Measurements from ENCODE around the gene ST3GAL2.
"Not testable (repeated sequence)": the region's sequence is repeated elsewhere in the genome, so short reads cannot be mapped to it uniquely, and the experiment has no call there.

The ST3GAL2 gene

GRCh38 chr16:70421473-70422311, 17.2 kb downstream of the ST3GAL2 start:
- no peak overlapping the region for H3K27ac ChIP-seq (ENCODE audit: low read depth, low read length)

DNA sequence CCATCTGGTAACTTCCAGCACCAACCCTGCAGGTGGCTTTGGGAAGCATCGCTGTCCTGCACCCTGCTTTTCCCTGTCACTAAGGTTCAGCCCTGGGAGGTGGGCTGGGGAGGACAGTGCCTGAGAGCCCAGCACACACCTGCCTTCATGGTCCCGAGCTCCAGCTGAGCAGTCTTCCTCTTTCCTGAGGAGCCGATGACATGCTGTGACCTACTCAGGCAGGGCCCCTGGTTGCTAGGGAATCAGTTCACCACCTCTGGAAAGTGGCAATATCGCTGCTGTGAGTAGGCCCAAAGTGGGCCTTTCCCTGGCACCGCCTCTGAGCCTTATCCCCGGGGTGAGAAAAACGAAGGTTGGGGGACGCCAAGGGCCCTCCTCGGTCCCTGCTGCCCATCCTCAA, 17.9 kb downstream of the ST3GAL2 start:
- Histone ChIP-seq H3K27ac (ENCODE audit: low read depth, low read length) (no peak overlapping the region), H3K9me3 (ENCODE audit: control insufficient read depth, insufficient read depth, low read length) (no peaks in the 10 kb centered on the region), H3K4me1 (ENCODE audit: control insufficient read depth, insufficient read depth, low read length) (peaks cover 24% of the 10 kb centered on the region), H3K36me3 (ENCODE audit: control insufficient read depth, insufficient read depth, low read length) (peaks cover 10% of the 10 kb centered on the region; the same call in 1 of the 2 replicates), H3K27me3 (ENCODE audit: control insufficient read depth, insufficient read depth, low read length) (no peaks in the 10 kb centered on the region), H3K9ac (ENCODE audit: low read depth, low read length) (no peak overlapping the region), H3K4me3 (ENCODE audit: low read depth, low read length) (no peak overlapping the region)

More at GRCh38 chr16:70421473-70422311, 17.2 kb downstream of the ST3GAL2 start:
- H3K4me1 ChIP-seq (ENCODE audit: control insufficient read depth, insufficient read depth, low read length), result peaks cover 22% of the 10 kb centered on the region
- H3K27me3 ChIP-seq (ENCODE audit: control insufficient read depth, insufficient read depth, low read length), result no peaks in the 10 kb centered on the region
- H3K36me3 ChIP-seq (ENCODE audit: control insufficient read depth, insufficient read depth, low read length), result peaks cover 10% of the 10 kb centered on the region; the same call in 1 of the 2 replicates
- no peaks in the 10 kb centered on the region for H3K9me3 ChIP-seq (ENCODE audit: control insufficient read depth, insufficient read depth, low read length)
- H3K4me3 ChIP-seq (ENCODE audit: low read depth, low read length), result no peak overlapping the region
- no peak overlapping the region for H3K9ac ChIP-seq (ENCODE audit: low read depth, low read length)

DNA sequence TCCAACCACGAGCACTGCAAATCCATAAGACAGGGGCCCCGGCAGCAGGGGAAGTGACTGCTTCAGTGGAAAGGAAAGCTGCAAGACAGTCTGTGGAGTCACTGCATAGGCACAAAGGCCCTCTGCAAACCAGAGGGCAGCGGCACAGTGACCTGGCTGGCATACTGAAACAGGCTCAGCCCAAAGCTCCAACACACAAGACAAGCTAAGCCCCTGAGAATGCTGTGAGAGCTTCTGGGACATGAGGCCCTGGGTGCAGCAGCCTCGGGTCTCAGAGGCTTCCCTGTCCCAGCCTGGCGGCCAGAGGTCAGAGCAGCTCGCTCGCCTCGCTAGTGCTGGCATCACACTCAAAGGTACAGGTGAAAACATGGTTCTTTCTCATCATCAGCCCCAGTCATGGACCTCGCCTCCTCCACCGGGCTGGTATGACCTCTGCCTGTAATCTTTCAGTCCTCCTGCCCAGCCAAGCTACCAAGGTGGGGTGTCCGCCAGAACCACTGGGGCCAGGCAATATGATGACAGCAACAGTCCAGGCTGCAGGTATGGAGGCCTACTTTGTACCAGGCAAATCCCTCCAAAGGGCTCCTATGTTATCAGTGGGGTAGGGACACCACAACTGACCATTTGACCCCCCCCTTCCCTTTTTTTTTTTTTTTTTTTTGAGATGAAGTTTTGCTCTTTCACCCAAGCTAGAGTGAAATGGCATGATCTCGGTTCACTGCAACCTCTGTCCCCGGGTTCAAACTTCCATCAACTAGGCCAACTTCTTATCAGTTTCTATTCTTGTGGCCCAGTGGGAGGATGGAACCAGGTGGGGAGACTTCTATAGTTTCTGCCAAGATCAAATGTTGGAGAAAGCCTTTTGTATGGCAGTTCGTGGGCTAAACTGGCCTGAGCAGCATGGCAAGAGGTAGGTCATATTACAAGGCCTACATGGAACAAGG, 19.2 kb downstream of the ST3GAL2 start:
- Histone ChIP-seq H3K27me3 (ENCODE audit: control insufficient read depth, insufficient read depth, low read length) (no peaks in the 10 kb centered on the region), H3K9me3 (ENCODE audit: control insufficient read depth, insufficient read depth, low read length) (no peaks in the 10 kb centered on the region), H3K4me1 (ENCODE audit: control insufficient read depth, insufficient read depth, low read length) (peaks cover 24% of the 10 kb centered on the region), H3K36me3 (ENCODE audit: control insufficient read depth, insufficient read depth, low read length) (peaks cover 7% of the 10 kb centered on the region; the same call in 1 of the 2 replicates), H3K4me3 (ENCODE audit: low read depth, low read length) (no peak overlapping the region), H3K9ac (ENCODE audit: low read depth, low read length) (no peak overlapping the region), H3K27ac (ENCODE audit: low read depth, low read length) (no peak overlapping the region)

DNA sequence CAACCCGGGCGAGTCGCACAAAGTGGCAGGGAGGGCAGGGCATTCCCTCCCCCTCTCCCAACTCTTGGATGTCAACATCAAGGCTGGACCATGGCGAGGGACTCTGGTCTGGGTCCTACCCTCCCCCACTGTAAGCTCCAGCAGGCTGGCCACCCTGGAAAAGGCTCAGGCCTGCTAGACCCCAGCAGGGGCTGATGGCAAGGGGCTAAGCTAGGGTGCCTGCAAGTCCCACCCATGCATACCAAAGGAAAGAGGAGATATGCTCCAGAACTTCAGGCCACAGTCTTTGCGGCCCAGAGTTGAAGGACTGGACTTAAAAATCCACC, 19.9 kb downstream of the ST3GAL2 start:
- Histone ChIP-seq H3K4me3 (ENCODE audit: low read depth, low read length) (no peak overlapping the region), H3K4me1 (ENCODE audit: control insufficient read depth, insufficient read depth, low read length) (peaks cover 24% of the 10 kb centered on the region), H3K36me3 (ENCODE audit: control insufficient read depth, insufficient read depth, low read length) (peaks cover 5% of the 10 kb centered on the region; the same call in 1 of the 2 replicates), H3K9ac (ENCODE audit: low read depth, low read length) (no peak overlapping the region), H3K27ac (ENCODE audit: low read depth, low read length) (no peak overlapping the region), H3K9me3 (ENCODE audit: control insufficient read depth, insufficient read depth, low read length) (no peaks in the 10 kb centered on the region), H3K27me3 (ENCODE audit: control insufficient read depth, insufficient read depth, low read length) (no peaks in the 10 kb centered on the region)

DNA sequence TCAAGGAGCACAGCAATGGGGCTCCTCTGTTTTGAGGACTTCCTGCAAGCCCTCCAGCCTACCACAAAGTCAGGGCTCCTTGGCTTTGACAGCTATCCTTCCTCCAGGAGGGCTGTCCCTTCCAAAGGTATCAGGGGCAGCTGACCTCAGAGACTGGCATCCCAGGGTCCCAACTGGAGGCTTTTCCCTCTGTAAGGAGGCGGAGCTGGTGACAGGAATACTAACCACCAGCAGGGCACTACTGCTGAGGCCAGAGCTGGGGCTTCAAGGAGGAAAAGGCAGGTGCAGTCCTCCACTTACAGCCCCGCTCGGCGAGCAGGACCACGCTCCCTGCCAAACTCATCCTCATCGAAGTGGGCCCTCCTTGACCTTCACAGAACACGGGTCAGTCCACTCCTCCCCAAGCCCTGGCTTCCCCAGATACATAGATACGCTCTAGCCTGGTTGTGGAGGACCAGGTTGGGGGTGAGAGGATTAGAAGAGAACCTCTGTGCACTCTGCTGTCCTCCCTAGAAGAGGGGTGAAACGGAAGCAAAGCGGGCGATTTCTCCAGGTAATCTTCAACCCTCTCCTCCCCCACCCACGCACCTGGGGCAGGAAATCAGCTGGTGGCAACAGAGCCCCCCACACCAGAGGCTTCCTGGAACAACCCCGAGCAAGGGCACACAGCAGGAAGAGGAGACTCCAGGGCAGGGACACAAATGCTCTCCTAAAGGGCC, 20.5 kb downstream of the ST3GAL2 start:
- Histone ChIP-seq H3K4me3 (ENCODE audit: low read depth, low read length) (no peak overlapping the region), H3K36me3 (ENCODE audit: control insufficient read depth, insufficient read depth, low read length) (peaks cover 5% of the 10 kb centered on the region; the same call in 1 of the 2 replicates), H3K9ac (ENCODE audit: low read depth, low read length) (no peak overlapping the region), H3K9me3 (ENCODE audit: control insufficient read depth, insufficient read depth, low read length) (no peaks in the 10 kb centered on the region), H3K4me1 (ENCODE audit: control insufficient read depth, insufficient read depth, low read length) (peaks cover 24% of the 10 kb centered on the region), H3K27me3 (ENCODE audit: control insufficient read depth, insufficient read depth, low read length) (no peaks in the 10 kb centered on the region), H3K27ac (ENCODE audit: low read depth, low read length) (no peak overlapping the region)

- Histone ChIP-seq H3K27ac (ENCODE audit: low read depth, low read length) (no peak overlapping the region), H3K4me3 (ENCODE audit: low read depth, low read length) (no peak overlapping the region)
Measured at GRCh38 chr16:70417661-70418060, 21.2 kb downstream of the ST3GAL2 start.

GRCh38 chr16:70416748-70417616, 21.9 kb downstream of the ST3GAL2 start:
- Histone ChIP-seq H3K9ac (ENCODE audit: low read depth, low read length) (no peak overlapping the region; the same call in 1 of the 2 replicates), H3K36me3 (ENCODE audit: control insufficient read depth, insufficient read depth, low read length) (peaks cover 7% of the 10 kb centered on the region; the same call in 1 of the 2 replicates), H3K4me3 (ENCODE audit: low read depth, low read length) (no peak overlapping the region), H3K27ac (ENCODE audit: low read depth, low read length) (no peak overlapping the region), H3K27me3 (ENCODE audit: control insufficient read depth, insufficient read depth, low read length) (no peaks in the 10 kb centered on the region), H3K9me3 (ENCODE audit: control insufficient read depth, insufficient read depth, low read length) (no peaks in the 10 kb centered on the region), H3K4me1 (ENCODE audit: control insufficient read depth, insufficient read depth, low read length) (peaks cover 24% of the 10 kb centered on the region)

More at GRCh38 chr16:70417661-70418060, 21.2 kb downstream of the ST3GAL2 start:
- Histone ChIP-seq H3K9ac (ENCODE audit: low read depth, low read length) (no peak overlapping the region), H3K9me3 (ENCODE audit: control insufficient read depth, insufficient read depth, low read length) (no peaks in the 10 kb centered on the region), H3K27me3 (ENCODE audit: control insufficient read depth, insufficient read depth, low read length) (no peaks in the 10 kb centered on the region), H3K4me1 (ENCODE audit: control insufficient read depth, insufficient read depth, low read length) (peaks cover 24% of the 10 kb centered on the region), H3K36me3 (ENCODE audit: control insufficient read depth, insufficient read depth, low read length) (peaks cover 5% of the 10 kb centered on the region; the same call in 1 of the 2 replicates)

GRCh38 chr16:70413572-70413971, 25.3 kb downstream of the ST3GAL2 start:
- not testable (repeated sequence) for H3K9me3 ChIP-seq (ENCODE audit: control insufficient read depth, insufficient read depth, low read length); H3K4me3 ChIP-seq (ENCODE audit: low read depth, low read length); H3K9ac ChIP-seq (ENCODE audit: low read depth, low read length); H3K27me3 ChIP-seq (ENCODE audit: control insufficient read depth, insufficient read depth, low read length); H3K27ac ChIP-seq (ENCODE audit: low read depth, low read length); H3K36me3 ChIP-seq (ENCODE audit: control insufficient read depth, insufficient read depth, low read length)
- peaks cover 11% of the 10 kb centered on the region for H3K4me1 ChIP-seq (ENCODE audit: control insufficient read depth, insufficient read depth, low read length)

DNA sequence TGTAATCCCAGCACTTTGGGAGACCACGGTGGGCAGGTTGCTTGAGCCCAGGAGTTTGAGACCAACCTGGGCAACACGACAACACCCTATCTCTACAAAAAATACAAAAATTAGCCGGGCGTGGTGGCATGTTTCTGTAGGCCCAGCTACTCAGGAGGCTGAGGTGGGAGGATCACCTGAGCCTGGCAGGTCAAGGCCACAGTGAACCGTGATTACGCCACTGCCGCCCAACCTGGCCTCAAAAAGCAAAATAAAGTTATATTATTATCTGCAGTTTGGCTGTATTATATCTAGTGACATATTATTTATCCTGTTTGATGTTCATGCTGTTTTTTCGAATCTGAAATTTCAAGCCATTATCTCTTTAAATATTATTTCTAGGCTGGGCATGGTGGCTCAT, 26.5 kb downstream of the ST3GAL2 start:
- Histone ChIP-seq H3K9me3 (ENCODE audit: control insufficient read depth, insufficient read depth, low read length) (no peaks in the 10 kb centered on the region), H3K9ac (ENCODE audit: low read depth, low read length) (no peak overlapping the region), H3K27ac (ENCODE audit: low read depth, low read length) (no peak overlapping the region), H3K27me3 (ENCODE audit: control insufficient read depth, insufficient read depth, low read length) (no peaks in the 10 kb centered on the region), H3K4me1 (ENCODE audit: control insufficient read depth, insufficient read depth, low read length) (peaks cover 20% of the 10 kb centered on the region), H3K36me3 (ENCODE audit: control insufficient read depth, insufficient read depth, low read length) (peaks cover 6% of the 10 kb centered on the region; the same call in 1 of the 2 replicates), H3K4me3 (ENCODE audit: low read depth, low read length) (no peak overlapping the region)

- no peak overlapping the region for H3K4me3 ChIP-seq (ENCODE audit: low read depth, low read length)
- no peak overlapping the region for H3K27ac ChIP-seq (ENCODE audit: low read depth, low read length)
- H3K9ac ChIP-seq (ENCODE audit: low read depth, low read length), result no peak overlapping the region
- no peaks in the 10 kb centered on the region for H3K27me3 ChIP-seq (ENCODE audit: control insufficient read depth, insufficient read depth, low read length)
- H3K36me3 ChIP-seq (ENCODE audit: control insufficient read depth, insufficient read depth, low read length), result peaks cover 6% of the 10 kb centered on the region; the same call in 1 of the 2 replicates
- no peaks in the 10 kb centered on the region for H3K9me3 ChIP-seq (ENCODE audit: control insufficient read depth, insufficient read depth, low read length)
- peaks cover 17% of the 10 kb centered on the region for H3K4me1 ChIP-seq (ENCODE audit: control insufficient read depth, insufficient read depth, low read length)
Measured at GRCh38 chr16:70410734-70411133, 28.2 kb downstream of the ST3GAL2 start.

Measured in HUES48 (cell line).